H1 (cell line): ENCODE results near the gene SCAMP4. TPM values are rescaled to one million over a fixed set of nuclear protein-coding genes. Genes with fewer than 3 reads are reported as not detected.

Experiments used
- CTCF ChIA-PET: fragments of 300-600 bp; sonication (Branson Sonifier 250); formaldehyde crosslinking; loops from one replicate; lab custom pipeline; 2021; ENCODE audit not compliant: partially characterized antibody; lab: Charles Lee
- POLR2A ChIA-PET: fragments of 300-600 bp; sonication (Branson Sonifier 250); formaldehyde crosslinking; loops from one replicate; lab custom pipeline; 2021; ENCODE audit warnings: inconsistent platforms; ENCODE audit not compliant: partially characterized antibody; lab: Charles Lee
- DNase-seq, 2 experiments: peaks; one replicate each; pipeline versions ENCODE4 v3.0.0 to v3.0.0-alpha.2; 2010 to 2022; ENCODE audit warnings: low spot score in 2 of 2, low read depth in 1 of 2, mixed read lengths in 1 of 2
- FAIRE-seq: peaks from 2 replicates; lab custom pipeline; 2011; peaks lifted over from hg19 to GRCh38; lab: Jason Lieb, UNC
- H2AFZ ChIP-seq: 2 replicates; pipeline ENCODE4 v1.8.1; 2012; ENCODE audit warnings: low read length, inconsistent platforms
- H2AK5ac ChIP-seq: 2 replicates; pipeline ENCODE4 v1.6.1; 2013; ENCODE audit warnings: low read depth, low read length
- H2BK120ac ChIP-seq: replicated peaks from 2 replicates; pipeline ENCODE3; 2013; ENCODE audit warnings: low read depth, low read length, inconsistent platforms
- H2BK12ac ChIP-seq: 2 replicates; pipeline ENCODE4 v1.6.1; 2013; ENCODE audit warnings: low read depth, low read length
- H2BK15ac ChIP-seq: 2 replicates; pipeline ENCODE4 v1.6.1; 2013; ENCODE audit warnings: low read length
- H2BK20ac ChIP-seq: 2 replicates; pipeline ENCODE4 v1.6.1; 2013; ENCODE audit warnings: low read length
- H2BK5ac ChIP-seq: 2 replicates; pipeline ENCODE4 v1.6.1; 2013; ENCODE audit warnings: low read depth, low read length
- H3K14ac ChIP-seq: 2 replicates; pipeline ENCODE4 v1.6.1; 2013; ENCODE audit warnings: inconsistent platforms; ENCODE audit not compliant: insufficient read length
- H3K18ac ChIP-seq: 2 replicates; pipeline ENCODE4 v1.6.1; 2013; ENCODE audit warnings: low read length; ENCODE audit errors: extremely low read depth
- H3K23ac ChIP-seq: 2 replicates; pipeline ENCODE4 v1.6.1; 2013; ENCODE audit warnings: inconsistent platforms; ENCODE audit not compliant: insufficient read length
- H3K23me2 ChIP-seq: 2 replicates; pipeline ENCODE4 v1.6.1; 2013; ENCODE audit warnings: low read depth, low read length
- H3K27ac ChIP-seq: 2 replicates; pipeline ENCODE4 v1.6.1; 2011; ENCODE audit warnings: low read depth, low read length, inconsistent platforms
- H3K27me3 ChIP-seq, 4 experiments: replicated peaks in 1 of 4; 1 replicate in 1 of 4; 2 replicates in 3 of 4; pipeline versions ENCODE4 v1.6.1 to v1.8.1; 2011 to 2013; ENCODE audit warnings: low read length in 3 of 4, mild to moderate bottlenecking in 3 of 4, inconsistent platforms in 2 of 4, mixed read lengths in 2 of 4, moderate library complexity in 1 of 4; ENCODE audit not compliant: control insufficient read depth in 3 of 4, insufficient read depth in 3 of 4; ENCODE audit errors: extremely low read depth in 1 of 4
- H3K36me3 ChIP-seq, 4 experiments: 2 replicates each; pipeline versions ENCODE4 v1.6.1 to v1.8.1; 2011 to 2013; ENCODE audit warnings: mild to moderate bottlenecking in 4 of 4, low read length in 3 of 4, moderate library complexity in 2 of 4, control low read depth in 1 of 4, inconsistent platforms in 1 of 4; ENCODE audit not compliant: insufficient read depth in 4 of 4, control insufficient read depth in 2 of 4
- H3K4ac ChIP-seq: replicated peaks from 2 replicates; pipeline ENCODE3; 2013; ENCODE audit warnings: low read length, low read depth, mixed read lengths, inconsistent platforms; ENCODE audit not compliant: insufficient read length
- H3K4me1 ChIP-seq, 4 experiments: replicated peaks in 1 of 4; 1 replicate in 1 of 4; 2 replicates in 3 of 4; pipeline versions ENCODE4 v1.6.1 to v1.8.1; 2011 to 2013; ENCODE audit warnings: low read length in 3 of 4, inconsistent platforms in 2 of 4, mixed read lengths in 1 of 4; ENCODE audit not compliant: insufficient read depth in 4 of 4, control insufficient read depth in 3 of 4
- H3K4me2 ChIP-seq, 2 experiments: 2 replicates each; pipeline versions ENCODE4 v1.6.1 to v1.8.1; 2011 to 2013; ENCODE audit warnings: low read depth in 2 of 2, low read length in 2 of 2, control low read depth in 1 of 2, inconsistent platforms in 1 of 2, mild to moderate bottlenecking in 1 of 2; ENCODE audit not compliant: insufficient read depth in 1 of 2
- H3K4me3 ChIP-seq, 4 experiments: fragments of 200-600, 300-600 bp in 1 of 4; sonication (generic), shearing (Covaris generic), sonication (Bioruptor Twin) in 1 of 4; 2 replicates each; pipeline versions ENCODE4 v1.5.1 to v1.8.1; 2011 to 2016; ENCODE audit warnings: low read length in 4 of 4, low read depth in 3 of 4, control low read depth in 2 of 4, inconsistent platforms in 2 of 4, mild to moderate bottlenecking in 2 of 4, mixed read lengths in 1 of 4, moderate library complexity in 1 of 4; ENCODE audit not compliant: insufficient read depth in 2 of 4; ENCODE audit errors: extremely low read depth in 1 of 4
- H3K56ac ChIP-seq: replicated peaks from 2 replicates; pipeline ENCODE3; 2013; ENCODE audit warnings: low read depth, mild to moderate bottlenecking, mixed read lengths, low read length, inconsistent platforms; ENCODE audit not compliant: insufficient read length
- H3K79me1 ChIP-seq: 2 replicates; pipeline ENCODE4 v1.6.1; 2013; ENCODE audit warnings: low read depth, low read length, control low read depth
- H3K79me2 ChIP-seq, 2 experiments: 2 replicates each; pipeline versions ENCODE4 v1.6.1 to v1.8.1; 2012 to 2013; ENCODE audit warnings: low read length in 2 of 2, mild to moderate bottlenecking in 2 of 2, inconsistent platforms in 1 of 2; ENCODE audit not compliant: insufficient read depth in 2 of 2, control insufficient read depth in 1 of 2
- H3K9ac ChIP-seq, 4 experiments: replicated peaks in 1 of 4; 1 replicate in 1 of 4; 2 replicates in 3 of 4; pipeline versions ENCODE4 v1.6.1 to v1.8.1; 2011 to 2013; ENCODE audit warnings: low read depth in 3 of 4, low read length in 3 of 4, control low read depth in 2 of 4, mild to moderate bottlenecking in 2 of 4, moderate library complexity in 2 of 4, inconsistent platforms in 1 of 4; ENCODE audit errors: extremely low read depth in 1 of 4
- H3K9me3 ChIP-seq, 2 experiments: 2 replicates each; pipeline versions ENCODE4 v1.6.1 to v1.8.1; 2012 to 2013; ENCODE audit warnings: mild to moderate bottlenecking in 2 of 2, moderate library complexity in 2 of 2, control low read depth in 1 of 2, inconsistent platforms in 1 of 2, low read depth in 1 of 2, low read length in 1 of 2, mixed read lengths in 1 of 2; ENCODE audit not compliant: insufficient read depth in 2 of 2
- H4K20me1 ChIP-seq, 2 experiments: replicated peaks in 1 of 2; 2 replicates each; pipeline versions ENCODE3 to v1.8.1; 2011 to 2013; ENCODE audit warnings: inconsistent platforms in 2 of 2, low read length in 2 of 2, mild to moderate bottlenecking in 1 of 2; ENCODE audit not compliant: insufficient read depth in 2 of 2, control insufficient read depth in 1 of 2
- H4K5ac ChIP-seq: 2 replicates; pipeline ENCODE4 v1.6.1; 2013; ENCODE audit warnings: low read length, low read depth, mixed read lengths, inconsistent platforms; ENCODE audit not compliant: insufficient read length
- H4K8ac ChIP-seq: 2 replicates; pipeline ENCODE4 v1.8.0; 2013; ENCODE audit warnings: mild to moderate bottlenecking, moderate library complexity, low read length, inconsistent platforms; ENCODE audit not compliant: insufficient read depth; ENCODE audit errors: extremely low read depth
- H4K91ac ChIP-seq: replicated peaks from 2 replicates; pipeline ENCODE3; 2013; ENCODE audit warnings: low read length, mixed read lengths, inconsistent platforms; ENCODE audit not compliant: insufficient read length
- ATF3 ChIP-seq: IDR thresholded peaks from 2 replicates; pipeline ENCODE4 v1.6.1; 2011; ENCODE audit warnings: low read depth, mild to moderate bottlenecking, low read length; ENCODE audit not compliant: insufficient read depth
- BRCA1 ChIP-seq: IDR thresholded peaks from 2 replicates; pipeline ENCODE4 v1.6.1; 2012; ENCODE audit warnings: low read depth, low read length, improper control_type of control experiment
- CEBPB ChIP-seq: IDR thresholded peaks from 2 replicates; pipeline ENCODE4 v1.6.1; 2012; ENCODE audit warnings: low read depth, low read length
- CREB1 ChIP-seq: IDR thresholded peaks from 2 replicates; pipeline ENCODE4 v1.6.1; 2012; ENCODE audit warnings: inconsistent platforms
- CTBP2 ChIP-seq: IDR thresholded peaks from 2 replicates; pipeline ENCODE4 v1.7.0; 2011; ENCODE audit warnings: borderline replicate concordance, mild to moderate bottlenecking, moderate library complexity, mixed read lengths, low read length; ENCODE audit not compliant: insufficient read depth, insufficient read length
- GTF2F1 ChIP-seq: IDR thresholded peaks from 2 replicates; pipeline ENCODE4 v1.6.1; 2012; ENCODE audit warnings: low read depth, low read length, improper control_type of control experiment, borderline replicate concordance
- POLR2AphosphoS5 ChIP-seq: IDR thresholded peaks from 2 replicates; pipeline ENCODE4 v1.6.1; 2011; ENCODE audit warnings: low read depth, low read length
- RFX5 ChIP-seq: IDR thresholded peaks from 2 replicates; pipeline ENCODE4 v1.6.1; 2011; ENCODE audit warnings: low read depth, low read length, improper control_type of control experiment, borderline replicate concordance
- RXRA ChIP-seq: IDR thresholded peaks from 2 replicates; pipeline ENCODE4 v1.6.1; 2011; ENCODE audit warnings: low read depth, mild to moderate bottlenecking, low read length, moderate library complexity; ENCODE audit not compliant: insufficient read depth
- SIN3A ChIP-seq, 2 experiments: IDR thresholded peaks in 1 of 2; conservative IDR thresholded peaks in 1 of 2; 2 replicates each; pipeline ENCODE4 v1.6.1; 2011 to 2012; ENCODE audit warnings: low read length in 2 of 2, improper control_type of control experiment in 1 of 2, low read depth in 1 of 2, mild to moderate bottlenecking in 1 of 2
- SP2 ChIP-seq: IDR thresholded peaks from 2 replicates; pipeline ENCODE4 v1.6.1; 2012; ENCODE audit warnings: mild to moderate bottlenecking, low read length, inconsistent platforms
- TAF7 ChIP-seq: optimal IDR thresholded peaks from 2 replicates; pipeline ENCODE3; 2011; ENCODE audit warnings: low read depth, mild to moderate bottlenecking, inconsistent platforms, low read length, moderate library complexity, borderline replicate concordance
- TBP ChIP-seq: IDR thresholded peaks from 2 replicates; pipeline ENCODE4 v1.6.1; 2011; ENCODE audit warnings: low read depth, low read length, improper control_type of control experiment
- WGBS, 2 experiments: shearing (Covaris generic) in 1 of 2; methylation state at CpG; one replicate each; pipeline versions ENCODE4 v1.1.6 to v1.1.7; 2013 to 2015; ENCODE audit warnings: low lambda C conversion rate in 2 of 2, mixed read lengths in 2 of 2, inconsistent platforms in 1 of 2, low coverage in 1 of 2, missing lambda C conversion rate in 1 of 2; ENCODE audit not compliant: insufficient replicate concordance in 2 of 2, insufficient coverage in 1 of 2, insufficient read length in 1 of 2; ENCODE audit errors: extremely low coverage in 1 of 2, missing lambda C conversion rate in 1 of 2; 5-methylcytosine and 5-hydroxymethylcytosine counted together
- polyA plus RNA-seq, 7 experiments: library from polyadenylated mRNA; depleted of rRNA in 3 of 7; stranded (reverse) in 5 of 7; unstranded in 2 of 7; fragments of >200 nt in 5 of 7; fragments of 200-250 nt in 2 of 7; gene quantifications; 1 replicate in 5 of 7; 2 replicates in 1 of 7; 4 replicates in 1 of 7; pipeline versions ENCODE4 v1.2.1 to v1.2.3, GENCODE V29; 2011 to 2013; ENCODE audit warnings: missing spikeins in 2 of 7, mixed read lengths in 2 of 7
- total RNA-seq: library from RNA; stranded (reverse); fragmentation: NEBNext Ultra II Directional; extraction: Animal tissue kit (Norgen Biotek cat#: 25700); gene quantifications from 2 replicates; pipeline ENCODE4 v1.2.1, GENCODE V29; 2021

The SCAMP4 gene
- total and polyA plus RNA-seq, 2 of the 8 experiments (the other 6 are each of a cell fraction or from before 2014, with no cell fraction given): 17.1 to 61.4 TPM

- H3K79me2 ChIP-seq: peaks cover 8 to 61% of the 10 kb centered on the region in 2 experiments; a peak in 3 of 4 replicates
- peak overlapping the region in 3 of 4 experiments; percentile 20 to 70 (median 23); a peak in 4 of 8 replicates for H3K4me3 ChIP-seq
- H3K9ac ChIP-seq: peak overlapping the region in 2 of 4 experiments; percentile 13 to 31; a peak in 2 of 7 replicates
- H2BK15ac ChIP-seq: no peak overlapping the region
- H3K56ac ChIP-seq: no peak overlapping the region
- H3K14ac ChIP-seq: no peak overlapping the region
- 64% methylated on average over 6 of the region's 6 CpGs; no CpG with 5 or more reads in 1 of the 2 experiments for WGBS, 2 experiments
- H2BK12ac ChIP-seq: 0 out of 2 replicates have a peak overlapping the region, but pooled peaks have one; percentile 50
- no peak overlapping the region for H2BK20ac ChIP-seq
- no peak overlapping the region for H2BK120ac ChIP-seq
- CTCF ChIA-PET: interaction anchor here (0.6 to 2.5 kb wide), 5 partner anchors 11 to 41 kb away, joined by 3 to 13 read pairs (median 4); no protein-coding TSS in a partner anchor
- peaks cover 6% of the 10 kb centered on the region; the same call in 1 of the 2 replicates for H3K23me2 ChIP-seq
- TF ChIP-seq RFX5: no peak
- TF ChIP-seq CEBPB: no peak
- TF ChIP-seq CREB1: no peak
- no peak for TF ChIP-seq BRCA1
- no peak for TF ChIP-seq SP2
- TF ChIP-seq GTF2F1: no peak
- TF ChIP-seq SIN3A (conservative IDR thresholded peaks at IDR 0.05 in 1 of 2, IDR thresholded peaks at IDR 0.05 in 1 of 2; ENCODE audit: low read depth in 1 of 2, low read length in 2 of 2): no peak
- TF ChIP-seq TBP: no peak
- TF ChIP-seq RXRA: no peak
- TF ChIP-seq CTBP2: no peak
- no peak for TF ChIP-seq TAF7
- no peak for TF ChIP-seq ATF3
- TF ChIP-seq POLR2AphosphoS5: no peak
- TF ChIP-seq, all 59 proteins: peak for 0
- no peak overlapping the region for H3K4ac ChIP-seq
- peak overlapping the region; percentile 78; the same call in 1 of the 2 replicates for H3K18ac ChIP-seq
- H2AK5ac ChIP-seq: no peak overlapping the region
- H2AFZ ChIP-seq: no peak overlapping the region
- peak overlapping the region; percentile 67 to 95 for H3K4me2 ChIP-seq
- no peak overlapping the region for H3K23ac ChIP-seq
- H3K4me1 ChIP-seq: peaks cover 0 to 71% (median 57%) of the 10 kb centered on the region in 4 experiments; a peak in 6 of 7 replicates
- H4K20me1 ChIP-seq: peaks cover 36 to 43% of the 10 kb centered on the region in 2 experiments
- H2BK5ac ChIP-seq: peak overlapping the region; percentile 71; the same call in 1 of the 2 replicates
- DNase-seq (peak in 1 of 2 experiments; percentile 53), FAIRE-seq (no peak)
- POLR2A ChIA-PET: interaction anchor here (0.7 to 1.6 kb wide), 2 partner anchors 195 to 587 kb away, joined by 4 read pairs; partner anchors contain the start of gene CIRBP
- no peaks in the 10 kb centered on the region for H3K9me3 ChIP-seq
- H3K79me1 ChIP-seq: peaks cover 19% of the 10 kb centered on the region
- no peak overlapping the region for H4K5ac ChIP-seq
- H3K27ac ChIP-seq: no peak overlapping the region
- peaks cover 0 to 4% (median 2%) of the 10 kb centered on the region in 4 experiments; a peak in 3 of 7 replicates for H3K27me3 ChIP-seq
- H3K36me3 ChIP-seq: no peaks in the 10 kb centered on the region
- peak overlapping the region; percentile 84 for H4K91ac ChIP-seq
- H4K8ac ChIP-seq: peak overlapping the region; percentile 71
Observed at GRCh38 chr19:1856345-1856697, 48.9 kb upstream of the SCAMP4 start.
